Measurements from ENCODE around the gene PNP. TPM values are rescaled to one million over a fixed set of nuclear protein-coding genes. Genes with fewer than 3 reads are reported as not detected.

PNP gene
- total RNA-seq, 1 experiment from 2014 or later, result 87.5 TPM

DNA sequence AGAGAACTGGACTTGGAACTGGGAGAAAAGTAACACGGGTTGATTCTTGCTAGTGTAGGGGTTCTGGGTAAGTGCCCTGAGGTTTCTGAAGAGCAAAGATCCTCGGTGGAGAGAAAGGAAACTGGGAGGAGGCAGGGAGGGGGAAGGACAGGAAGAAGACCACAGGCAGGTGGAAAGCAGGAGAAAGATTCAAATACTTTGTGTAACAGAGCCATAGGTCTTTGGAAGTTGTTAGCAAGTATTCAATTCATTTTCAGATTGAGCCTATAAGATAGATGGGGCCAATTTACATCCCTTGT is 1.3 kb downstream of the PNP start:
- H3K56ac ChIP-seq (ENCODE audit: insufficient read length, low read depth, low read length), result no peak overlapping the region
- H3K27me3 Mint-ChIP-seq (ENCODE audit: low read depth), result no peaks in the 10 kb centered on the region
- H3T11ph ChIP-seq (ENCODE audit: low read length), result no peak overlapping the region
- H3K9ac ChIP-seq (ENCODE audit: extremely low read depth, insufficient read length, low read length), result peak overlapping the region; percentile 87
- no peak overlapping the region for H2BK15ac ChIP-seq (ENCODE audit: low read depth, low read length)
- peaks cover 33 to 51% (median 42%) of the 10 kb centered on the region in 3 experiments; a peak in 6 of 7 replicates for H3K36me3 Mint-ChIP-seq (ENCODE audit: insufficient read depth in 1 of 3, low read depth in 3 of 3)
- no peak overlapping the region for H2BK20ac ChIP-seq (ENCODE audit: low read depth, low read length, poor library complexity, severe bottlenecking)
- H2BK5ac ChIP-seq (ENCODE audit: insufficient read length, low read length), result no peak overlapping the region
- no peak overlapping the region for H4K8ac ChIP-seq (replicated peaks; ENCODE audit: insufficient read length, low read depth, low read length)
- no peak overlapping the region for H3K18ac ChIP-seq (ENCODE audit: insufficient read length, low read depth, low read length)
- H3K27me3 ChIP-seq (ENCODE audit: insufficient read depth, low read length), result no peaks in the 10 kb centered on the region; the same call in 1 of the 2 replicates
- H3K23ac ChIP-seq (ENCODE audit: insufficient read length, low read depth, low read length), result no peak overlapping the region
- no peak overlapping the region for H4K5ac ChIP-seq (ENCODE audit: insufficient read length, low read depth, low read length)
- H2BK120ac ChIP-seq (ENCODE audit: low read depth, low read length, poor library complexity, severe bottlenecking), result peak overlapping the region; percentile 16
- no peaks in the 10 kb centered on the region for H3K9me3 ChIP-seq (ENCODE audit: control insufficient read depth, low read depth, low read length)
- H3K9me3 Mint-ChIP-seq, result no peaks in the 10 kb centered on the region
- H3K27ac ChIP-seq (ENCODE audit: insufficient read length, low read depth, low read length), result no peak overlapping the region
- no peak overlapping the region for H2AK5ac ChIP-seq (ENCODE audit: insufficient read length, low read length)
- WGBS (ENCODE audit: extremely low coverage, insufficient read length, low lambda C conversion rate), result no CpG with 5 or more reads among the region's 2 CpGs
- H3K79me2 ChIP-seq (ENCODE audit: insufficient read depth, low read length), result peaks cover 11% of the 10 kb centered on the region; the same call in 1 of the 2 replicates
- no peak overlapping the region for H2BK12ac ChIP-seq (ENCODE audit: insufficient read length, low read depth, low read length)
- no peak overlapping the region for H3K4ac ChIP-seq (ENCODE audit: low read depth, low read length)
- peaks cover 20 to 21% of the 10 kb centered on the region in 2 experiments for H3K4me1 Mint-ChIP-seq
- H3K4me2 ChIP-seq (ENCODE audit: insufficient read depth, insufficient read length, low read length), result peak overlapping the region; percentile 96
- H3K4me1 ChIP-seq (ENCODE audit: insufficient read depth, low read length), result no peaks in the 10 kb centered on the region
- no peak for DNase-seq
- H4K20me1 ChIP-seq (ENCODE audit: control insufficient read depth, insufficient read depth, insufficient read length), result peaks cover 2% of the 10 kb centered on the region
- H3K27ac Mint-ChIP-seq, result peak overlapping the region; percentile 0 to 42 (median 24); a peak in 4 of 7 replicates
- no peak overlapping the region for H2AFZ ChIP-seq (ENCODE audit: low read length)
- peak overlapping the region; percentile 97 for H3K4me3 Mint-ChIP-seq
- peak overlapping the region; percentile 64; the same call in 1 of the 2 replicates for H3K14ac ChIP-seq (ENCODE audit: insufficient read depth, low read length)
- TF ChIP-seq, protein P1, sequence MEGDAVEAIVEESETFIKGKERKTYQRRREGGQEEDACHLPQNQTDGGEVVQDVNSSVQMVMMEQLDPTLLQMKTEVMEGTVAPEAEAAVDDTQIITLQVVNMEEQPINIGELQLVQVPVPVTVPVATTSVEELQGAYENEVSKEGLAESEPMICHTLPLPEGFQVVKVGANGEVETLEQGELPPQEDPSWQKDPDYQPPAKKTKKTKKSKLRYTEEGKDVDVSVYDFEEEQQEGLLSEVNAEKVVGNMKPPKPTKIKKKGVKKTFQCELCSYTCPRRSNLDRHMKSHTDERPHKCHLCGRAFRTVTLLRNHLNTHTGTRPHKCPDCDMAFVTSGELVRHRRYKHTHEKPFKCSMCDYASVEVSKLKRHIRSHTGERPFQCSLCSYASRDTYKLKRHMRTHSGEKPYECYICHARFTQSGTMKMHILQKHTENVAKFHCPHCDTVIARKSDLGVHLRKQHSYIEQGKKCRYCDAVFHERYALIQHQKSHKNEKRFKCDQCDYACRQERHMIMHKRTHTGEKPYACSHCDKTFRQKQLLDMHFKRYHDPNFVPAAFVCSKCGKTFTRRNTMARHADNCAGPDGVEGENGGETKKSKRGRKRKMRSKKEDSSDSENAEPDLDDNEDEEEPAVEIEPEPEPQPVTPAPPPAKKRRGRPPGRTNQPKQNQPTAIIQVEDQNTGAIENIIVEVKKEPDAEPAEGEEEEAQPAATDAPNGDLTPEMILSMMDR (conservative IDR thresholded peaks at IDR 0.05), result no peak
- H3K23me2 ChIP-seq (ENCODE audit: insufficient read length, low read depth, low read length, poor library complexity, severe bottlenecking), result peaks cover 15% of the 10 kb centered on the region
- H4K91ac ChIP-seq (ENCODE audit: insufficient read length, low read depth, low read length), result no peak overlapping the region
- peaks cover 9% of the 10 kb centered on the region for H3K79me1 ChIP-seq (ENCODE audit: insufficient read depth, low read depth, low read length, poor library complexity, severe bottlenecking)

Measured in H9 (cell line).